HL-60/S4 (cell line): ENCODE measurements around the gene ATN1.

Experiments used
- in situ Hi-C: fragments of 300-500 bp; cut with MboI; formaldehyde crosslinking; loops from 2 replicates; pipeline ENCODE4 v1.14.3; 2022; ENCODE audit warnings: low sequenced_read_pairs

The ATN1 gene

DNA sequence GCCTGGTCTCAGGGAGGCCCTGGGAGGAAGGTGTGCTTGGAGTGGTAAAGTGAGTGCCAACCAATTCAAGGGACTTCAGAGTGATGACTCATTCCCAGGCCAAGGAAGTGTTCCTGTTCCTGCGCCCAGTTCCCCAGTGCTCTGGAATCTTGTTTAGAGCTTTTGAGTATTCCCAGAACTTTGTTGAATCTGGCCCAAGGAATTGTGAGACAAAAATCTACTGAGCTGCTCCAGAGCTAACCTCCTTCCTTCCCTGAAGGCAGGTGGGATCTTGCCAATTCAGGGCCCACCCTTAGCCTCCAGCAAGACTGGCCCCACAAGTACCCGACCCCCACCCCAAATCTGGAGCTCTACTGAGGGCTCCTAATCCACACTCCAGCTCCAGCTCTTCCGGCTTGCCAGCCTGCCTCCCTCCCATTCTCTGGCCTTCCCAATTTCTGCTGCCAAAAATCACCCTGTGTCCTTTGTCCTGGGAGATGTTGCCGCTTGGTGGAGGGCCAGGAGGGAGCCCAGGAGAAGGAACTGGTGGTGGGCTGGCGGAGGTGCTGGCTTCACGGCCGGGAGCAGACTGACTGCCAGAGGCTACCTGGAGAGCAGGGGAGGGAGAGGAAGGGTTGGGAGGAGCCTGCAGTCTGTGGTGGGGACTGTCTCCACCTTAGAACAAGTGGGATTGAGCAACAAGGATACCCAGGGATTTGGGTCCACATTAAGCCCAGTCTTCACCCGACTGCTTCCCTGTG, 2.0 kb upstream of the ATN1 start:
- in situ Hi-C loops: loop anchor here (25.0 kb wide), 1 partner anchor 187 kb away; the partner anchor contains the start of gene C1RL

- in situ Hi-C loops: loop anchor here (25.0 kb wide), 1 partner anchor 184 kb away; the partner anchor contains the start of gene C1RL
Observed at GRCh38 chr12:6928022-6928702, 403 bp downstream of the ATN1 start.

GRCh38 chr12:6928703-6929407, 1.1 kb downstream of the ATN1 start:
- in situ Hi-C loops: loop anchor here (25.0 kb wide), 1 partner anchor 183 kb away; the partner anchor contains the start of gene C1RL

DNA sequence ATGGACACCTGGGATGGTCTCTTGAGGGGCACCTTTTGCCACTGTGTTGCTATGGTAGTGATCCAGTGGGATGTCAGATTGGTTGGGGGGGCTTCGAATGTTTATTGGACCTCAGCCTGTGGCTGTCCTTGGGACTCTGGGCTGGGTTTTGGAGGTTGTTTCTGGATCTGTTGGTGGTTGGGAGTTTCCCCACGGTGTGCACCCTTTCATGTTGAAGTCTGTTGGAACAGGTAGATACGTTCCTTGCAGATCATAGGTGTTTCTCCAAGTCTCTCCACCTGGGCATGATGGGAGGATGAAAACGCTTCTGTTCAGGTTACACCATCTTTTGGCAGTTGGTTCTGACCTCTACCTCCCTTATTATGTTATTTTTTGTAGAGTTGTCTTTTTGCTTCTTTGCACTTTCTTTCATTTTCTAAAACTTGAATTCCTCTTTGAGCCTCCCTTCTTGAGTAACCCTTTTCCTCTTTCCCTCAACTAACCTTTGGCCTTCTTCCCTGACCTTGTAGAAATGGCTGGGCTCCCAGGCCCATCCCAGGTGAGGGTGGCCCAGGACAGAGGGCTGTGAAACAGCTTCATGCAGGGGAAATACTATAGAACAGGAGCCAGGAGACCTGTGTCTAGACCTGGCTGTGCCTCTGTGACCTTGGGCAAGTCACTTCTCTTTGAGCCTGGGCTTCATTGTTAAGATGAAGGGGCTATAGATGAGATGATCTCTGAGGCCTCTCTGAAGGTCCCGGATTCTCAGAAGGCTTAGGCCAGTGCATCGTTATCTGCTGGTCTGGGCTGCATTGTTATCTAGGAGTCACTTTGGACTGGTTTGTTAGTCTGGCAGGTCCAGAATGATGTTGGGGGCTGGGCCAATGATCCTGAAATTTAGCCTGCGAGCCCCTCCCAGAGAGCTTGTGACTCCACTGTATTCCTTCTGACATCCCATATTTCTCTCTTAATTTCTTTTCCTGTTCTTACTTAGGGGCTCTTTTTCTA, 2.0 kb downstream of the ATN1 start:
- in situ Hi-C loops: loop anchor here (25.0 kb wide), 1 partner anchor 183 kb away; the partner anchor contains the start of gene C1RL

DNA sequence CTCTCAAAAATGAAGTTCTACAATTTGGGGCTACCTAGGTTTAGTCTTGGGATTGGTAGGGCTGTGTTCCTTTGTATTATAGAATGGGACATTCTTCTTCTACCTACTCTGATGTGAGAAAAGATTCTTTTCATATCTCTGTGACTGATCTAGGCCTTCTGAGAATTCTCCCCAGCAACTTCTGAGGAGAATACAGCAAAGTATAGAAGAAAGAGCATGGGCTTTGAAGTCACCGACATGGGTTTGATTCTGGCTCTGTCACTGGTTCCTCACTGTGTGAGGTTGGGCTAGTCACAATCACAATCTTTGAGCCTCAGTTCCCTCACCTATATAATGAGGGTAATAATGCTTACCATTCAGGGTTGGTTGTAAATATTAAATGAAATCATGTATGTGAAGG, 5.0 kb downstream of the ATN1 start:
- in situ Hi-C loops: loop anchor here (25.0 kb wide), 1 partner anchor 180 kb away; the partner anchor contains the start of gene C1RL

GRCh38 chr12:6934110-6934509, 6.4 kb downstream of the ATN1 start:
- in situ Hi-C loops: loop anchor here (25.0 kb wide), 1 partner anchor 178 kb away; the partner anchor contains the start of gene C1RL

DNA sequence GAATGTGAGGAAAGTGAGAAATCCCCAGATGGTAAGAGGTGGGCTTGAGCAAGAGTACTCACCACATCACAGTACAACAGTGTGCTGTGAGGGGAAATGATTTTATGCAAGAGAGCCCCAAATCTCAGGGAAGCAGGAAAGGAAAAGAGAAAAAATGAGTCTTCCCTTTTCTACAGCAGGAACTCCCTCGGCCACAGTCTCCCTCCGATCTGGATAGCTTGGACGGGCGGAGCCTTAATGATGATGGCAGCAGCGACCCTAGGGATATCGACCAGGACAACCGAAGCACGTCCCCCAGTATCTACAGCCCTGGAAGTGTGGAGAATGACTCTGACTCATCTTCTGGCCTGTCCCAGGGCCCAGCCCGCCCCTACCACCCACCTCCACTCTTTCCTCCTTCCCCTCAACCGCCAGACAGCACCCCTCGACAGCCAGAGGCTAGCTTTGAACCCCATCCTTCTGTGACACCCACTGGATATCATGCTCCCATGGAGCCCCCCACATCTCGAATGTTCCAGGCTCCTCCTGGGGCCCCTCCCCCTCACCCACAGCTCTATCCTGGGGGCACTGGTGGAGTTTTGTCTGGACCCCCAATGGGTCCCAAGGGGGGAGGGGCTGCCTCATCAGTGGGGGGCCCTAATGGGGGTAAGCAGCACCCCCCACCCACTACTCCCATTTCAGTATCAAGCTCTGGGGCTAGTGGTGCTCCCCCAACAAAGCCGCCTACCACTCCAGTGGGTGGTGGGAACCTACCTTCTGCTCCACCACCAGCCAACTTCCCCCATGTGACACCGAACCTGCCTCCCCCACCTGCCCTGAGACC, 7.8 kb downstream of the ATN1 start:
- in situ Hi-C loops: loop anchor here (25.0 kb wide), 1 partner anchor 177 kb away; the partner anchor contains the start of gene C1RL

GRCh38 chr12:6936194-6936635, 8.5 kb downstream of the ATN1 start:
- in situ Hi-C loops: loop anchor here (25.0 kb wide), 1 partner anchor 176 kb away; the partner anchor contains the start of gene C1RL

DNA sequence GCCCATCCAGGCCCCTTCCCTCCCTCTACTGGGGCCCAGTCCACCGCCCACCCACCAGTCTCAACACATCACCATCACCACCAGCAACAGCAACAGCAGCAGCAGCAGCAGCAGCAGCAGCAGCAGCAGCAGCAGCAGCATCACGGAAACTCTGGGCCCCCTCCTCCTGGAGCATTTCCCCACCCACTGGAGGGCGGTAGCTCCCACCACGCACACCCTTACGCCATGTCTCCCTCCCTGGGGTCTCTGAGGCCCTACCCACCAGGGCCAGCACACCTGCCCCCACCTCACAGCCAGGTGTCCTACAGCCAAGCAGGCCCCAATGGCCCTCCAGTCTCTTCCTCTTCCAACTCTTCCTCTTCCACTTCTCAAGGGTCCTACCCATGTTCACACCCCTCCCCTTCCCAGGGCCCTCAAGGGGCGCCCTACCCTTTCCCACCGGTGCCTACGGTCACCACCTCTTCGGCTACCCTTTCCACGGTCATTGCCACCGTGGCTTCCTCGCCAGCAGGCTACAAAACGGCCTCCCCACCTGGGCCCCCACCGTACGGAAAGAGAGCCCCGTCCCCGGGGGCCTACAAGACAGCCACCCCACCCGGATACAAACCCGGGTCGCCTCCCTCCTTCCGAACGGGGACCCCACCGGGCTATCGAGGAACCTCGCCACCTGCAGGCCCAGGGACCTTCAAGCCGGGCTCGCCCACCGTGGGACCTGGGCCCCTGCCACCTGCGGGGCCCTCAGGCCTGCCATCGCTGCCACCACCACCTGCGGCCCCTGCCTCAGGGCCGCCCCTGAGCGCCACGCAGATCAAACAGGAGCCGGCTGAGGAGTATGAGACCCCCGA, 9.1 kb downstream of the ATN1 start:
- in situ Hi-C loops: loop anchor here (25.0 kb wide), 1 partner anchor 175 kb away; the partner anchor contains the start of gene C1RL

GRCh38 chr12:6937481-6938352, 10.0 kb downstream of the ATN1 start:
- in situ Hi-C loops: loop anchor here (25.0 kb wide), 1 partner anchor 175 kb away; the partner anchor contains the start of gene C1RL

- in situ Hi-C loops: loop anchor here (25.0 kb wide), 1 partner anchor 174 kb away; the partner anchor contains the start of gene C1RL
Observed at GRCh38 chr12:6938353-6939190, 10.8 kb downstream of the ATN1 start.

DNA sequence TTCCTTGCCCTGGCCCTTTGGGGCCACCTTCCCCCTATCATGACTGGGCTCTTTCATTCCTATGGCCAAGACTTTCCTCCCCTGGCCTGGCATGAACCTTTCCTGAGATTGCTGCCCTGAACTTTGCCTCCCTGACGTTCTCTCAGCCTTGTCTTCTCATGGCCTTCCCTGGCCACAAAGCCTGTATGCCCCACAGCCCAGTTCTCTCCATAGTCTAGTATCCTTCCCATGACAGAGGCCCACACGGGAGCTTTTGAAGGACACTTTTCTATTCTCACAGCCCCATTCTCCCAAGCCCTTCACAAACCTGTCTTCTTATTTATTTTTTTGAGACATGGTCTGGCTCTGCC, 11.4 kb downstream of the ATN1 start:
- in situ Hi-C loops: loop anchor here (25.0 kb wide), 1 partner anchor 173 kb away; the partner anchor contains the start of gene C1RL

GRCh38 chr12:6941267-6941666, 13.5 kb downstream of the ATN1 start:
- in situ Hi-C loops: loop anchor here (25.0 kb wide), 1 partner anchor 171 kb away; the partner anchor contains the start of gene C1RL

GRCh38 chr12:6941782-6942181, 14.0 kb downstream of the ATN1 start:
- in situ Hi-C loops: loop anchor here (25.0 kb wide), 1 partner anchor 171 kb away; the partner anchor contains the start of gene C1RL

DNA sequence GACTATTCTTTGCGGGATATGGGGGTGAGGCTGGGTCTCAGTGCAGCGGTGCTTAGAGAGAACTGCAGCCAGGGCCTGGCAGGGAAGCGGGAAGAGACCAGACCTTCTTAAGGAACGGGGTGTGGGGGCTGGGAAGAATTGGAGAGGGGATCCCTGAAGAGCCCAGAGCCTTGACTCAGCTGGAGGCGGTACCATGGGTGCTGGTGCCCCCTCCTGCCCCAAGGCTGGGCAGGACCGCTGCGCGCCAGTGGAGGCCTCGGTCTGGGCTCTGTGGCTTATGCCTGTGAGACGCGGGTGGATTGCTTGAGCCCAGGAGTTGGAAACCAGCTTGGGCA, 14.5 kb downstream of the ATN1 start:
- in situ Hi-C loops: loop anchor here (25.0 kb wide), 1 partner anchor 170 kb away; the partner anchor contains the start of gene C1RL

GRCh38 chr12:6943389-6943721, 15.6 kb downstream of the ATN1 start:
- in situ Hi-C loops: loop anchor here (25.0 kb wide), 1 partner anchor 169 kb away; the partner anchor contains the start of gene C1RL
